Breast epithelium (tissue), 4 donors: Measurements from ENCODE around the gene OR52N4. TPM values are rescaled to one million over a fixed set of nuclear protein-coding genes. Genes with fewer than 3 reads are reported as not detected.

Experiments
- DNase-seq, 2 donors: peaks; one replicate each; pipeline ENCODE4 v3.0.0-alpha.2; 2019; ENCODE audit warnings: low spot score in 2 of 2
- H3K27ac ChIP-seq, 2 donors: fragments of 200-600 bp; sonication (generic) in 1 of 2; one replicate each; pipeline ENCODE4 v1.5.1; 2016 to 2019; ENCODE audit warnings: mild to moderate bottlenecking in 1 of 2
- H3K27me3 ChIP-seq, 2 donors: fragments of 200-600 bp; sonication (generic) in 1 of 2; one replicate each; pipeline versions ENCODE4 v1.5.1 to v1.6.0; 2017 to 2019; ENCODE audit warnings: control low read depth in 1 of 2, mild to moderate bottlenecking in 1 of 2
- H3K36me3 ChIP-seq: fragments of 200-600 bp; one replicate; pipeline ENCODE4 v1.5.1; 2019
- H3K4me1 ChIP-seq, 2 donors: fragments of 200-600 bp; sonication (generic); one replicate each; pipeline ENCODE4 v1.5.1; 2016 to 2019; ENCODE audit warnings: control low read depth in 1 of 2
- H3K4me3 ChIP-seq, 3 donors: fragments of 200-600 bp; sonication (generic); 1 replicate in 2 of 3; 2 replicates in 1 of 3; pipeline ENCODE4 v1.5.1; 2016 to 2019; ENCODE audit warnings: mild to moderate bottlenecking in 3 of 3, moderate library complexity in 2 of 3
- H3K9me3 ChIP-seq, 2 donors: fragments of 200-600 bp; sonication (generic) in 1 of 2; one replicate each; pipeline ENCODE4 v1.5.1; 2016 to 2019; ENCODE audit warnings: control low read depth in 1 of 2
- CTCF ChIP-seq, 3 donors: fragments of 450-650 bp; IDR thresholded peaks; one replicate each; pipeline ENCODE4 v1.5.1; 2016 to 2017; ENCODE audit warnings: antibody characterized with exemption in 3 of 3, mild to moderate bottlenecking in 3 of 3, moderate library complexity in 3 of 3
- POLR2A ChIP-seq: fragments of 450-650 bp; IDR thresholded peaks from one replicate; pipeline ENCODE4 v1.6.1; 2016; ENCODE audit warnings: antibody characterized with exemption, mild to moderate bottlenecking, moderate library complexity
- POLR2AphosphoS5 ChIP-seq, 3 donors: sonication (generic); formaldehyde crosslinking; IDR thresholded peaks; one replicate each; pipeline ENCODE4 v1.6.1; 2017; ENCODE audit warnings: antibody characterized with exemption in 3 of 3
- intact Hi-C: fragments of 100-400 bp; cut with DNase I; formaldehyde crosslinking; loops from one replicate; pipeline ENCODE4 v1.15.1; 2023; ENCODE audit warnings: low total_unique reads
- total RNA-seq, 3 donors: library from RNA; depleted of rRNA; stranded (reverse); fragments of >200 nt; gene quantifications; one replicate each; pipeline ENCODE4 v1.1.0, GENCODE V29; 2016

Gene OR52N4
- total RNA-seq, 3 donors from 2014 or later: not detected

- H3K9me3 ChIP-seq: peaks cover 0 to 4% of the 10 kb centered on the region in 2 donors
- no peak for DNase-seq
- intact Hi-C loops: no loop called here
- H3K27ac ChIP-seq: no peak overlapping the region
- H3K36me3 ChIP-seq: no peaks in the 10 kb centered on the region
- TF ChIP-seq POLR2AphosphoS5 (IDR thresholded peaks at IDR 0.05): no peak
- no peak for TF ChIP-seq POLR2A
- no peak for TF ChIP-seq CTCF (IDR thresholded peaks at IDR 0.05)
- no peaks in the 10 kb centered on the region for H3K4me1 ChIP-seq
- no peaks in the 10 kb centered on the region for H3K27me3 ChIP-seq
- H3K4me3 ChIP-seq: no peak overlapping the region
Observed at GRCh38 chr11:5803982-5804381, 49.9 kb downstream of the OR52N4 start.

Other genes with a start within 250 kb of the OR52N4 start
- gene UBQLN3, start 244.3 kb upstream of the OR52N4 start, total RNA-seq: under 1 TPM; 0.32 to 0.88 (median 0.66) TPM
- 1 to 10 TPM; 1.1 to 2.3 (median 1.3) TPM for gene UBQLNL, start 237.5 kb upstream of the OR52N4 start, total RNA-seq
- gene OR52H1, start 205.7 kb upstream of the OR52N4 start, total RNA-seq: 1 to 10 TPM in 2 of 3 donors, under 1 TPM in 1; 0.96 to 2.0 (median 1.8) TPM
- not detected for gene OR52B6, start 173.4 kb upstream of the OR52N4 start, total RNA-seq
- gene TRIM6, start 157.6 kb upstream of the OR52N4 start, total RNA-seq: 1 to 10 TPM; 2.2 to 6.1 (median 2.6) TPM
- gene TRIM34, start 129.2 kb upstream of the OR52N4 start, total RNA-seq: 10 to 100 TPM in 2 of 3 donors, 1 to 10 TPM in 1; 5.9 to 12.1 (median 10.9) TPM
- 10 to 100 TPM; 17.1 to 34.4 (median 28.5) TPM for gene TRIM5, start 69.2 kb upstream of the OR52N4 start, total RNA-seq
- gene TRIM22, start 64.5 kb upstream of the OR52N4 start, total RNA-seq: 10 to 100 TPM; 59.7 to 90.3 (median 62.3) TPM
- under 1 TPM in 1 of 3 donors, not detected in 2; 0.44 TPM for gene OR56B1, start 17.8 kb upstream of the OR52N4 start, total RNA-seq
- under 1 TPM in 1 of 3 donors, not detected in 2; 0.29 TPM for gene OR52N5, start 29.1 kb downstream of the OR52N4 start, total RNA-seq
- gene OR52N1, start 37.0 kb downstream of the OR52N4 start, total RNA-seq: under 1 TPM in 2 of 3 donors, not detected in 1; under 0.01 to 0.73 TPM
- not detected for gene OR52N2, start 54.7 kb downstream of the OR52N4 start, total RNA-seq
- not detected for gene OR52E6, start 87.7 kb downstream of the OR52N4 start, total RNA-seq
- gene OR52E8, start 103.4 kb downstream of the OR52N4 start, total RNA-seq: not detected
- not detected for gene OR52E4, start 126.4 kb downstream of the OR52N4 start, total RNA-seq
- gene OR52E5, start 139.0 kb downstream of the OR52N4 start, total RNA-seq: not detected
- not detected for gene OR56A3, start 188.0 kb downstream of the OR52N4 start, total RNA-seq
- not detected for gene OR56A5, start 214.3 kb downstream of the OR52N4 start, total RNA-seq
- not detected for gene OR52L1, start 232.7 kb downstream of the OR52N4 start, total RNA-seq